PC-9 (cell line): ENCODE data around the gene GZMA. TPM values are rescaled to one million over a fixed set of nuclear protein-coding genes. Genes with fewer than 3 reads are reported as not detected.

Experiments
- BruUV-seq: library from RNA; stranded (reverse); fragments of 400-500 nt; replicated peaks from 2 replicates; lab custom pipeline; 2021; lab: Mats Ljungman, UMichigan
- CTCF ChIA-PET: fragments of 300-600 bp; sonication (Branson Sonifier 250); formaldehyde crosslinking; loops from one replicate; lab custom pipeline; 2022; ENCODE audit warnings: antibody characterized with exemption; lab: Charles Lee
- POLR2A ChIA-PET: fragments of 300-600 bp; sonication (Branson Sonifier 250); formaldehyde crosslinking; loops from one replicate; lab custom pipeline; 2022; ENCODE audit warnings: antibody characterized with exemption; ENCODE audit not compliant: unreplicated experiment; lab: Charles Lee
- DNase-seq, 2 experiments: peaks; one replicate each; pipeline versions ENCODE4 v3.0.0 to v3.0.0-alpha.2; 2015 to 2022; ENCODE audit warnings: mixed read lengths in 1 of 2
- H2AFZ ChIP-seq: fragments of 200-600 bp; sonication (generic); 2 replicates; pipeline ENCODE4 v1.8.1; 2017; ENCODE audit warnings: antibody characterized with exemption
- H3F3A ChIP-seq: fragments of 200-600 bp; sonication (generic); 2 replicates; pipeline ENCODE4 v1.8.1; 2017; ENCODE audit warnings: antibody characterized with exemption, mild to moderate bottlenecking, low read depth; ENCODE audit not compliant: insufficient read depth
- H3K27ac ChIP-seq: fragments of 200-600 bp; sonication (generic); 2 replicates; pipeline ENCODE4 v1.6.1; 2016; ENCODE audit warnings: mixed run types
- H3K27me3 ChIP-seq: fragments of 200-600 bp; sonication (generic); 2 replicates; pipeline ENCODE4 v1.6.1; 2016; ENCODE audit warnings: low read depth, mixed run types; ENCODE audit not compliant: insufficient read depth
- H3K36me3 ChIP-seq: fragments of 200-600 bp; sonication (generic); 2 replicates; pipeline ENCODE4 v1.6.1; 2016; ENCODE audit warnings: low read depth, mixed run types
- H3K4me1 ChIP-seq: fragments of 200-600 bp; sonication (generic); replicated peaks from 2 replicates; pipeline ENCODE4 v1.6.1; 2016; ENCODE audit warnings: mixed run types; ENCODE audit not compliant: insufficient read depth
- H3K4me2 ChIP-seq: fragments of 200-600 bp; sonication (generic); 2 replicates; pipeline ENCODE4 v1.6.1; 2017; ENCODE audit warnings: mixed run types
- H3K4me3 ChIP-seq: fragments of 200-600 bp; sonication (generic); 2 replicates; pipeline ENCODE4 v1.6.1; 2016; ENCODE audit warnings: mixed run types
- H3K79me2 ChIP-seq: fragments of 200-600 bp; sonication (generic); 2 replicates; pipeline ENCODE4 v1.6.1; 2017; ENCODE audit warnings: low read depth, mixed run types
- H3K9me2 ChIP-seq: fragments of 200-600 bp; sonication (generic); 2 replicates; pipeline ENCODE4 v1.8.1; 2017; ENCODE audit warnings: mild to moderate bottlenecking; ENCODE audit not compliant: insufficient read depth
- H3K9me3 ChIP-seq: fragments of 200-600 bp; sonication (generic); 2 replicates; pipeline ENCODE4 v1.8.1; 2016; ENCODE audit warnings: low read depth; ENCODE audit not compliant: insufficient read depth
- H4K20me1 ChIP-seq: fragments of 200-600 bp; sonication (generic); 2 replicates; pipeline ENCODE4 v1.8.1; 2017; ENCODE audit not compliant: insufficient read depth
- CTCF ChIP-seq: fragments of 200-600 bp; sonication (generic); conservative IDR thresholded peaks from 2 replicates; pipeline ENCODE4 v1.6.1; 2017; ENCODE audit warnings: mixed run types, antibody characterized with exemption, mild to moderate bottlenecking, moderate library complexity
- EZH2 ChIP-seq: fragments of 200-600 bp; sonication (generic); IDR thresholded peaks from 2 replicates; pipeline ENCODE4 v1.8.0; 2017; ENCODE audit warnings: antibody characterized with exemption, low read depth
- intact Hi-C: fragments of 100-400 bp; cut with micrococcal nuclease; formaldehyde crosslinking; loops from one replicate; pipeline ENCODE4 v1.10.0; 2022; ENCODE audit not compliant: unreplicated experiment
- total RNA-seq: library from RNA; stranded (reverse); gene quantifications from 2 replicates; pipeline ENCODE4 v1.2.3, GENCODE V29; 2021

Gene GZMA
- total RNA-seq, 1 experiment from 2014 or later, result not detected

GRCh38 chr5:55143624-55144023, 41.2 kb downstream of the GZMA start:
- no TSS peak for BruUV-seq
- CTCF ChIA-PET, result interaction anchor here (0.6 kb wide), 1 partner anchor 1416 kb away, joined by 8 read pairs; no protein-coding TSS in a partner anchor
- H3K36me3 ChIP-seq, result no peaks in the 10 kb centered on the region
- no peaks in the 10 kb centered on the region for H4K20me1 ChIP-seq
- no peak overlapping the region for H2AFZ ChIP-seq
- H3K4me3 ChIP-seq, result no peak overlapping the region
- no peaks in the 10 kb centered on the region for H3F3A ChIP-seq
- H3K27me3 ChIP-seq, result peaks cover 28% of the 10 kb centered on the region
- no peak for DNase-seq
- no peaks in the 10 kb centered on the region for H3K4me1 ChIP-seq
- H3K27ac ChIP-seq, result no peak overlapping the region
- no peaks in the 10 kb centered on the region for H3K9me3 ChIP-seq
- intact Hi-C loops, result no loop called here
- H3K9me2 ChIP-seq, result no peaks in the 10 kb centered on the region
- POLR2A ChIA-PET, result no interaction called here
- no peaks in the 10 kb centered on the region for H3K79me2 ChIP-seq
- TF ChIP-seq CTCF (no peak), EZH2 (no peak)
- H3K4me2 ChIP-seq, result no peak overlapping the region

GRCh38 chr5:55146080-55146479, 43.6 kb downstream of the GZMA start:
- POLR2A ChIA-PET, result no interaction called here
- DNase-seq, result no peak
- no peaks in the 10 kb centered on the region for H3K4me1 ChIP-seq
- H3K27me3 ChIP-seq, result peaks cover 9% of the 10 kb centered on the region
- H3F3A ChIP-seq, result no peaks in the 10 kb centered on the region
- CTCF ChIA-PET, result interaction anchor here (1.8 kb wide), 1 partner anchor 202 kb away, joined by 5 read pairs; no protein-coding TSS in a partner anchor
- no peak overlapping the region for H3K4me3 ChIP-seq
- intact Hi-C loops, result loop anchor here (1.0 to 5.0 kb wide), 5 partner anchors 201 to 904 kb away; partner anchors contain the start of gene SNX18
- TF ChIP-seq CTCF, result no peak
- TF ChIP-seq EZH2, result no peak
- no peaks in the 10 kb centered on the region for H3K36me3 ChIP-seq
- H3K9me3 ChIP-seq, result no peaks in the 10 kb centered on the region
- no peak overlapping the region for H3K27ac ChIP-seq
- no TSS peak for BruUV-seq
- no peak overlapping the region for H3K4me2 ChIP-seq
- H3K9me2 ChIP-seq, result no peaks in the 10 kb centered on the region
- H3K79me2 ChIP-seq, result no peaks in the 10 kb centered on the region
- no peaks in the 10 kb centered on the region for H4K20me1 ChIP-seq
- no peak overlapping the region for H2AFZ ChIP-seq

GRCh38 chr5:55146543-55147151, 44.2 kb downstream of the GZMA start:
- no peak overlapping the region; the same call in 1 of the 2 replicates for H3K4me2 ChIP-seq
- ChIA-PET POLR2A (no interaction called here), CTCF (interaction anchor here (1.8 kb wide), 1 partner anchor 203 kb away, joined by 5 read pairs; no protein-coding TSS in a partner anchor)
- TF ChIP-seq EZH2 (no peak), CTCF (peak; percentile 92)
- no peaks in the 10 kb centered on the region for H3K9me2 ChIP-seq
- no peak overlapping the region for H2AFZ ChIP-seq
- no peaks in the 10 kb centered on the region for H3K9me3 ChIP-seq
- no peak overlapping the region for H3K4me3 ChIP-seq
- no peaks in the 10 kb centered on the region for H3F3A ChIP-seq
- no peak overlapping the region for H3K27ac ChIP-seq
- DNase-seq, result peak; percentile 68 to 70
- no peaks in the 10 kb centered on the region for H3K36me3 ChIP-seq
- no TSS peak for BruUV-seq
- H3K27me3 ChIP-seq, result peaks cover 7% of the 10 kb centered on the region
- intact Hi-C loops, result loop anchor here (1.0 to 5.0 kb wide), 5 partner anchors 202 to 904 kb away; partner anchors contain the start of gene SNX18
- no peaks in the 10 kb centered on the region for H3K4me1 ChIP-seq
- no peaks in the 10 kb centered on the region for H3K79me2 ChIP-seq
- no peaks in the 10 kb centered on the region for H4K20me1 ChIP-seq
